ENCODE data around the gene GNAQ.

GRCh38 chr9:77769246-77769645 is 262.4 kb downstream of the GNAQ start:
- no peak for TF ChIP-seq KDM5A (IDR thresholded peaks at IDR 0.05; ENCODE audit: borderline replicate concordance, low read length)
- TF ChIP-seq ETS1 (CRISPR knock-in tag; IDR thresholded peaks at IDR 0.05) = no peak
- no peak for TF ChIP-seq CTCF (CRISPR knock-in tag; IDR thresholded peaks at IDR 0.05)
- TF ChIP-seq ZNF704 (CRISPR knock-in tag; IDR thresholded peaks at IDR 0.05; ENCODE audit: borderline replicate concordance) = no peak
- no peak for TF ChIP-seq MXD4 (CRISPR knock-in tag; IDR thresholded peaks at IDR 0.05)

Measured in HepG2 (cell line).